ENCODE measurements around the gene TTL.

DNA sequence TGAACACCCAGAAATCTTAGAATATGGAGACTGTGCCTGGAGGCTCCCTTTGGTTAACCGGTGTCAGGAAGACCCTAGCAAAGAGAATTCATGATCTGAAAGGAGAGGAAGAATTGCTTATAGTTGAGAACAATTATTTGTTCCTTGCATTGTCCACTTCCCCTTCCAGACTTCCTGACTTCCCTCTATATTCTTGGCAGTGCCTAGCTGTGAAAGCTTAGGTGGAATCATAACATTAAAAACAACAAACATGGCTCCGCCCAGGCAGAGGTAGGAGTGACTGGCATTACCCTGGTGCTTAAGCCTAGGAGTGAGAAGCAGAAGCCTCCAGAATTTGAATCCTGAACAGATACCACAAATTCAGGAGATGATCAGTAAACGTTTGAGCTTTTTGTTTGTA lies 1.9 kb downstream of the TTL start:
- TF ChIP-seq EZH2 (IDR thresholded peaks at IDR 0.05; ENCODE audit: low read length, unreplicated experiment): no peak
- TF ChIP-seq, protein P1, sequence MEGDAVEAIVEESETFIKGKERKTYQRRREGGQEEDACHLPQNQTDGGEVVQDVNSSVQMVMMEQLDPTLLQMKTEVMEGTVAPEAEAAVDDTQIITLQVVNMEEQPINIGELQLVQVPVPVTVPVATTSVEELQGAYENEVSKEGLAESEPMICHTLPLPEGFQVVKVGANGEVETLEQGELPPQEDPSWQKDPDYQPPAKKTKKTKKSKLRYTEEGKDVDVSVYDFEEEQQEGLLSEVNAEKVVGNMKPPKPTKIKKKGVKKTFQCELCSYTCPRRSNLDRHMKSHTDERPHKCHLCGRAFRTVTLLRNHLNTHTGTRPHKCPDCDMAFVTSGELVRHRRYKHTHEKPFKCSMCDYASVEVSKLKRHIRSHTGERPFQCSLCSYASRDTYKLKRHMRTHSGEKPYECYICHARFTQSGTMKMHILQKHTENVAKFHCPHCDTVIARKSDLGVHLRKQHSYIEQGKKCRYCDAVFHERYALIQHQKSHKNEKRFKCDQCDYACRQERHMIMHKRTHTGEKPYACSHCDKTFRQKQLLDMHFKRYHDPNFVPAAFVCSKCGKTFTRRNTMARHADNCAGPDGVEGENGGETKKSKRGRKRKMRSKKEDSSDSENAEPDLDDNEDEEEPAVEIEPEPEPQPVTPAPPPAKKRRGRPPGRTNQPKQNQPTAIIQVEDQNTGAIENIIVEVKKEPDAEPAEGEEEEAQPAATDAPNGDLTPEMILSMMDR (conservative IDR thresholded peaks at IDR 0.05; ENCODE audit: low read depth, low read length): no peak
- TF ChIP-seq EZH2phosphoT487 (IDR thresholded peaks at IDR 0.05; ENCODE audit: borderline replicate concordance, low read length): no peak
